HG02973 (cell line): ENCODE results near the gene CBX1.
"Not testable (repeated sequence)": the region's sequence is repeated elsewhere in the genome, so short reads cannot be mapped to it uniquely, and the experiment has no call there.

ENCODE experiments used
- ATAC-seq: cut with Tn5 transposase; IDR thresholded peaks from one replicate; pipeline ENCODE4 v1.9.1; 2021; ENCODE audit warnings: moderate library complexity; ENCODE audit not compliant: unreplicated experiment

CBX1 gene

GRCh38 chr17:48053758-48054237 is 47.5 kb downstream of the CBX1 start:
- ATAC-seq: no peak

- ATAC-seq: no peak
These were observed 48.1 kb downstream of the CBX1 start for GRCh38 chr17:48052956-48053757.

GRCh38 chr17:48051706-48052486 is 49.4 kb downstream of the CBX1 start:
- no peak for ATAC-seq

GRCh38 chr17:48051283-48051682 is 50.0 kb downstream of the CBX1 start:
- ATAC-seq: no peak

- ATAC-seq: peak; percentile 34
These were observed 52.7 kb downstream of the CBX1 start for GRCh38 chr17:48048384-48049126.

- peak; percentile 84 for ATAC-seq
These were observed 53.4 kb downstream of the CBX1 start, which contains the start of gene NFE2L1 for GRCh38 chr17:48047741-48048383. NFE2L1 (plus strand) TSS chr17:48048359; CDS start chr17:48051119, 2,760 bp downstream.

GRCh38 chr17:48047113-48047740 is 54.1 kb downstream of the CBX1 start:
- ATAC-seq: no peak

- no peak for ATAC-seq
These were observed 55.0 kb downstream of the CBX1 start for GRCh38 chr17:48046296-48046695.

GRCh38 chr17:48045316-48046001 is 55.8 kb downstream of the CBX1 start:
- ATAC-seq: no peak

GRCh38 chr17:48044851-48045250 is 56.4 kb downstream of the CBX1 start:
- no peak for ATAC-seq

- ATAC-seq: no peak
These were observed 58.1 kb downstream of the CBX1 start for GRCh38 chr17:48043176-48043575.

GRCh38 chr17:48038687-48039086 is 62.6 kb downstream of the CBX1 start:
- no peak for ATAC-seq

GRCh38 chr17:48037838-48038323 is 63.4 kb downstream of the CBX1 start:
- no peak for ATAC-seq

- ATAC-seq: no peak
These were observed 64.0 kb downstream of the CBX1 start, which contains the start of gene COPZ2 for GRCh38 chr17:48037036-48037837. COPZ2 (minus strand) TSS chr17:48037797; CDS start chr17:48037777, 20 bp downstream.

- no peak for ATAC-seq
These were observed 64.6 kb downstream of the CBX1 start for GRCh38 chr17:48036693-48037035.

GRCh38 chr17:48034734-48035133 is 66.5 kb downstream of the CBX1 start:
- ATAC-seq: not testable (repeated sequence)

GRCh38 chr17:48031966-48032365 is 69.3 kb downstream of the CBX1 start:
- ATAC-seq: no peak

GRCh38 chr17:48030531-48030930 is 70.7 kb downstream of the CBX1 start:
- ATAC-seq: no peak

- no peak for ATAC-seq
These were observed 72.5 kb downstream of the CBX1 start for GRCh38 chr17:48028736-48029135.
